GM19238 (cell line): ENCODE measurements around the gene RPL10A.

ENCODE experiments used
- DNase-seq: peaks from one replicate; pipeline ENCODE4 v3.0.0; 2011; ENCODE audit warnings: low spot score; ENCODE audit not compliant: insufficient read length

Gene RPL10A

GRCh38 chr6:35448191-35448590, 20.0 kb upstream of the RPL10A start:
- no peak for DNase-seq

DNA sequence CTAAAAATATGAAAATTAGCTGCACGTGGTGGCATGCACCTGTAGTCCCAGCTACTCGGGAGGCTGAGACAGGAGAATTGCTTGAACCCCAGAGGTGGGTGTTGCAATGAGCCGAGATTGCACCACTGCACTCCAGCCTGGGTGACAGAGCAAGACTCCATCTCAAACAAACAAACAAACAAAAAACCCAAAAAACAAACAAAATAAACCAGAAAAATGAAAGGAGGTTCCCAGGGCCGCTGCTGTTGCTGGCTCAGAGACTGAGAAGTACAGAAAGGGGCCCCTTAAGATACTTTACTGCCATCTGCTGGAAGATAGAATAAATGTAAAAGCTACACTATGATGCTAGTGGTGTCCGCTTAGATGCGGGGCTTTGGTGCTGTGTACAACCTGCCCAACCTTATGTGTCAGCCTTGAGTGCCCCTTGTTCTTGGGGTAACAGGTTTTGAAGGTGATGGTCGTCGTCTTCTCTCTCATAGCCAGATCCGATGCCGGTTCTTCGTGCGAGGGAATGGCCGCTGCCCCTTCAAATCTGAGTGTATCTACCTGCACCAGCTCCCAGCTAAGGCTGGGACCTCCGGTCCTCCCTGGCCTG, 18.8 kb upstream of the RPL10A start:
- peak; percentile 74 for DNase-seq

DNA sequence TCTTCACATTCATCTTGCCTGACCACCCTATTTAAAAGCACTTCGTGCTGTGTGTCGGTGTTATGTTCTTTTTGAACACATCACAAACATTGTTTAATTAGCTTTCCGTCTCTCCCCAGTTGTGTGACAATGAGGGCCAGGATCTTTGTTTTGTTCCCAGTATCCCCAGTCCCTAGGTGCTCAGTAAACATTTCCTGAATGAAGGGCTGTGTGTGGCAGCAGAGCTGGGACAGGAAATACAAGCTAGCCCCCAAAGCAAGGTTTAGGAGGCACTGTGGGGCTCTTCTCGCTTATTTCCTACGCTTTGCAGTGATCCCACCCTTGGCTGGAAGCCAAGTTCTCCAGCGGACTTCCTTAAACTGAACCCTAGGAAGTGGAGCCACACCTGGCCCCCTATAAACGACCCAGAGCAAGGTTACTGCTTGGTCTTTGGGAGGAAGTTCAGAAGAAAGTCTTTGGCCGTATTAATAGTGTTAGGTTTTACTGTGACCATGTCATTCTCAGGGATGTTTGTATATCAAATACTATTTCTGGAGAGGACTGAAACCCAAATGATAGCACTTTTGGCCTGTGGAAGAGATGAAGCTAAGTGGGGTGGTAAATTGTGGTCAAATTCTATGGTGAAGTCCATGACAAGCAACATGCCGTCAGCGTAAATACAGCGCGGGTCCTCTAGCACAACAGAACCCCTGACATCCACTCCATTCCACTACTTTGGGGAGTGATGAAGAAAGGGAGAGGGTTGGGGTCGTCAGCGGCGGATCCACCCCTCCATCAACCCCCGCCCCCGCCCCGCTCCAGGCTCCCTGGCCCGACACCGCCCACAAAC, 16.6 kb upstream of the RPL10A start:
- no peak for DNase-seq

- DNase-seq: peak; percentile 93
Observed at GRCh38 chr6:35452183-35453090, 15.8 kb upstream of the RPL10A start, which contains the start of gene FANCE. TSS of gene FANCE (plus strand) at chr6:35452338. CDS start at chr6:35452546, 208 bp downstream.

- DNase-seq: no peak
Observed at GRCh38 chr6:35453236-35453635, 15.0 kb upstream of the RPL10A start.

GRCh38 chr6:35454391-35455110, 13.7 kb upstream of the RPL10A start:
- DNase-seq: no peak

- DNase-seq: no peak
Observed at GRCh38 chr6:35457907-35458306, 10.3 kb upstream of the RPL10A start.

- DNase-seq: no peak
Observed at GRCh38 chr6:35461270-35461669, 6.9 kb upstream of the RPL10A start.

- DNase-seq: no peak
Observed at GRCh38 chr6:35463292-35463691, 4.9 kb upstream of the RPL10A start.

- DNase-seq: no peak
Observed at GRCh38 chr6:35465646-35466045, 2.6 kb upstream of the RPL10A start.

DNA sequence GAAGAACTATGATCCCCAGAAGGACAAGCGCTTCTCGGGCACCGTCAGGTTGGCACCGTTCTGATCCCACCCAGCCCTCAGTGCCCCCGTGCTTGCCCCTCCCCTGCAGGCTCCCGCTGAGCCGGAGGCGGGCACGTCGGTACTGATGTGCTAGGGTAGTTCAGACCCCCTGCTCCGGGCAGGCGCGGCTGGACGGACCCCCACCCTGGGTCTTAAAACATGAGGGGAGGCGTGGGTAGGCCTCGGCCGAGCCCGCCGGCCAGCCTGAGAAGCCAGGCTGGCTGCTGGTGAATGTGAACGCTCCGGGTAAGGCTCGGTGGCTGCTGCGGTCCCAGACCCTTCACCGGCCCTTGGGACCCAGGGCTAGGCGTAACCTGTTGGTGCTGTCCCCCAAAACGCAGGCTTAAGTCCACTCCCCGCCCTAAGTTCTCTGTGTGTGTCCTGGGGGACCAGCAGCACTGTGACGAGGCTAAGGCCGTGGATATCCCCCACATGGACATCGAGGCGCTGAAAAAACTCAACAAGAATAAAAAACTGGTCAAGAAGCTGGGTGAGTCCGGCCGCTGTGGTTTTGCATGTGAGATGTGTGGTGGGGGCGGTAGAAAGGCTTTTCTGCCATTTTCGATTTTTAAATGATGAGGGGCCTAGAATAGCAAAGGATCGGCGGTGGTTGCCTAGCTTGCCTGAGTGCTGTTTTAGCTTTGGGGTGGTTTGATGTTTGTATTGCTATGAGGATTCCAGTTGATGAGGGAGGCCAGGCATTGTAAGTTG, 964 bp downstream of the RPL10A start:
- DNase-seq: no peak

DNA sequence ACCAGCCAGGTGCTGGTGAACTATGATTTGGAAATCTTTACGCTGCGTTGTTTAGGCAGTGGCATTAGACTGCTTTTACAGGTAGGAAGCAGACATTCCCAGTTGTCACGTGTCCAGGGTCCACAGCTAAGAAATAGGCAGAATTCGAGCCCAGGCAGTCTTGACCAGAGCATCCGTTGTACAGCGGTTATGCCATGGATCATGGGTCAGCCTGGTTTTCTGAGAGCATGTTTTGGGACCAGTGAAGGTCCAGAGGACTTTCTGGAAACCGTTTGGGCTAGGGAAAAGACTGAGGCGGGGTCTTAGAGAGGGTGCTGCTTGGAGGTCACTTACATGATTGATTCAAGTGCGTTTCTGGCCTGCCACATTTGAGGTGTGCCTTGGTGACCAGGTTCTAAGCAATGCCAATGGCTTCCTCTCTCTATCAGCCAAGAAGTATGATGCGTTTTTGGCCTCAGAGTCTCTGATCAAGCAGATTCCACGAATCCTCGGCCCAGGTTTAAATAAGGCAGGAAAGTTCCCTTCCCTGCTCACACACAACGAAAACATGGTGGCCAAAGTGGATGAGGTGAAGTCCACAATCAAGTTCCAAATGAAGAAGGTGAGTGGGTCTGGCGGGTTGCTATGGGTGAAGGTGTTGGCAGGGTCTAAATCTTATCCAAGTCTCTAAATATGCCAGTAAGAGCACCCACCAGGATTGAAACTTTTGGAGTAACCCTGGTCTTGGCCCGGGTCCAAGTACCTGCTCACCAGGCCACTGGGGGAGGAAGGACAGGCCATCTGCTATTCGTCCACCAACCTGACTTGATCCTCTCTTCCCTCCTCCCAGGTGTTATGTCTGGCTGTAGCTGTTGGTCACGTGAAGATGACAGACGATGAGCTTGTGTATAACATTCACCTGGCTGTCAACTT, 1.8 kb downstream of the RPL10A start:
- DNase-seq: no peak

- no peak for DNase-seq
Observed at GRCh38 chr6:35470663-35471120, 2.5 kb downstream of the RPL10A start.

GRCh38 chr6:35471836-35472345, 3.7 kb downstream of the RPL10A start:
- no peak for DNase-seq

DNA sequence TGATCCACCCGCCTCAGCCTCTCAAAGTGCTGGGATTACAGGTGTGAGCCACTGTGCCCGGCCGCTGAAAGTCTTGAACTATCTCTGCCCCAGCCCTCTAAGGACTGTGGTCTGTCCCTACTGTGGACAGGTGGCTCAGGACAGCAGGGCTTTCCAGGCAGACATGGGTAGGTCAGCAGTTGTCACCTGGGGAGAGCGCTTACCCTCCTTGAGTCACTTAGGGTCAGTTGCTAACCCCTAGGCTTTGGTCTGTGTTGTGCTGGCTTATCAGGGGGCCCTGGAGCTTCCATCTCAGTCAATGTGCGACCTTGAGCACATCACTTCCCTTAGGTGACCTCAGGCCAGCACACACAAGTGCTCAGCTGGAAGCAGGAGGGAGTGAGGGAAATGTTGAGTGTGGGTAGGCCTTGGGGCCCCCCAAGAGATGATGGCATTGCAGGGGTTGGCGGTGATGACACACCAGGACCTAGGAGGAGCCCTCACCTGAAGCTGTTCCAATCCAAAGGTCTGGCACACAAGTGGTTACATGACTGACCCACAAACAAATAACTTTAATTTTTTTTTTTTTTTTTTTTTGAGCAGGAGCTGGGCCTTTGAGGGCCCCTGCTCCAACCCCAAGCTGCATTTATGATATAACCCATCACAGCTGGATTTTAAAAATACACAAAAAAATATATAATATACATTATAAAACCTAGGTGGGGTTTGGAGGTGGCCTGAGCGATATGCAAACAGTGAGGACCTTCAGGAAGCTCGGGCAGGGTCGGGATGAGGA, 5.1 kb downstream of the RPL10A start:
- DNase-seq: no peak

- DNase-seq: no peak
Observed at GRCh38 chr6:35473850-35474130, 5.6 kb downstream of the RPL10A start.

- DNase-seq: no peak
Observed at GRCh38 chr6:35474131-35474941, 6.1 kb downstream of the RPL10A start.
